NCI-H2196 treated with DMSO at 0.1 percent for 48 hours (cell line): Measurements from ENCODE around the gene RASSF8.

Source experiments
- DNase-seq: peaks from one replicate; lab custom pipeline; 2025; ENCODE audit not compliant: unreplicated experiment; lab: John Stamatoyannopoulos, UW

Gene RASSF8

DNA sequence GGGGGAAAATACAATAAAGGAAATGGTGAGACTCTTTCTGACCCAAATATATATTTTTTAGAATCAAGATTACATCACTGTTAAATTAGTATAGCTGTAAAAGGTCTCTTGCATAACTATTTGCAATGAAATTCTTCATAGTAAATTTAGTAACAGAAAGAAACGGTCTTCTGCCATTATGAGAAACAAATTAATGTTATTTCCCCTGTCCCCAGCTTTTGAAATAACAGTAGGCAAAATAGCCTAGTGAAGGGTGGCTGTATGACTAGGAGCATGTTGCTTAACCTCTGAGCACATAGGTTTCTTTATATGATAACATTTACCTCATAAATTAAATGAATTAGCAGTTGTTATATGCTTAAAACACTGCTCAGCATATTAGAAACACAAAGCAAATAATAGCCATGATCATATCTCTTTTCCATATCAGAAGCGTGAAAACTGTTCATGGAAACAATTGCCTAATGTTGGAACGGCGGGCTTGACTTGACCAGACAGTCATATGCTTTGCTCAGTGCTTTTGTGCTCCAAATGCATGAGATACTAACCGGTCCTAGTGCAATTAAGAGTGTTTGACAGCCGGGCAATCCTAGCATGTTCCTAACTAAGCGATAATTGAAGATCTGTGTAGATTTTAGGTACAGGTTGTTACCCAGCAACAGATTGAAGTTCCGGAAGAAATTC is 142.3 kb downstream of the RASSF8 start:
- peak; percentile 74 for DNase-seq

DNA sequence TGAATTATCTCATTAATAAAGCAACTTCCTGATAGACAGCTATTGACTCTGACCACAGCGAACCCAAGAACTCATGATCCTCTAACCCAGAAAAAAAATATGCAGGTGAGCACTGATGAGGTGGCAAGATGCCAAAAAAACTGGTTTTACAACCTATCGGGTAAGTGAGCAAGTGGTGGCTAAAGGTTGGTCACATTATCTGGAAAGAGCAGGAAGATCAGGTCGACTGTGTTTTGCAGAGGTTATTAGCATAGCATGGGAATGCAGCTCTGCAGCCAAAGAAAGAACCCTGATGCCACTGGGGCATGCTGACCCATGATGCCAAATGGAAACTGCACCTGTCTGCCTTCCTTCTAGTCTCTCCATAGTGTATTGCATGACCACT is 142.9 kb downstream of the RASSF8 start:
- peak; percentile 93 for DNase-seq

DNA sequence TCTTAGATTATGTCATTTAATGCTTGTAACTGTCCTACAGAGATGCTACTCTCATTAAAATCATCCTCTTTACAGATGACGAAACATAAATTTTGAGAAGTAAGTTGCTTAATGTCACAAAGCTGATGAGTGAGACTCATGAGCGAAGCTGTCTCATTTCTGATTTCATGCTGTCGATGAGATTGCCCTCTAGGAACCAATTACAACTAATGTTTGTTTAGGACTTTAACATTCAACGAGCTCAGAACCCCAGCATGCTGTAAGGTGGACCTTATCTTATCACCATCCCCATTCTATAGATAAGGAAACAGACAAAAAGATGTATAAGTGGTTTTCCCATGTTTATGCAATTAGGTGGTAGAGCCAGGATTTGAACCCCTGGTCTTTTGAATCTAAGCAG is 143.3 kb downstream of the RASSF8 start:
- DNase-seq, result no peak

DNA sequence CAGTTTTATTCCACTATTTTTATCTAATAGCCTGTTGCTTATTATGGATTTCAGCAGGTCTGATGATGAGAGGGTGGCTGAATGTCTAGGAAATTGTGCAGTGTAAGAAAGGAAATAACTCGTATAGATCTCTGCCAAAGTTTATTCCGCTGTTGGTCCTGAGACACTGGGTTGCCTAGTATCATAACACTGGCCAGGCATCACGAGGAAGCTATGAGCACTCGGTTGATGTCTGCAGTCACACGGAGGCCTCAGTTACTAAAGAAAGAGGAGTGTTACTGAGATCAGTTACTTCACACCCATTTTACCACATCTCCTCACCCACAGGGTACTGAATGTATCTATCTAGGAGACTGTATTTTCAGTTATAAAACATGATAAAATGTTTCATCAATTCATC is 144.5 kb downstream of the RASSF8 start:
- DNase-seq, result no peak

DNA sequence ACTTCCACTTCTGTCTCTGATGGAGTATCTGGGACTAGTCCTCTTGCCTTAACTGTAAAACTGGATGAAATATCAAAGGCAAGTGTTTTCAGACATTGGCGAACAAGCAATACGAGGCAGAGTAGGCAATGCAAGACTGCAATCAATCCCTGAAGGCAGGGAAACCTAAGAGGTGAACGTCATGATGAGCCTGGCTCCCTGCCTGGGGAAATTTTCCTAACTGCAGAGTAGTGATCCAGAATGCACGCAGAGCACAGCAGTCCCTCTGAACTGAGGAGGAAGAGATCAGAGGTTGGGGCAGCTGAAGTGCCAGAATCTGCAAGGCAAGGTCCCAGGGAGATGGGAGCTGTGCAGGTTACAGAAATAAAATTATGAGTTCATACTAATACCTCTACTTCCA is 147.9 kb downstream of the RASSF8 start:
- no peak for DNase-seq

DNA sequence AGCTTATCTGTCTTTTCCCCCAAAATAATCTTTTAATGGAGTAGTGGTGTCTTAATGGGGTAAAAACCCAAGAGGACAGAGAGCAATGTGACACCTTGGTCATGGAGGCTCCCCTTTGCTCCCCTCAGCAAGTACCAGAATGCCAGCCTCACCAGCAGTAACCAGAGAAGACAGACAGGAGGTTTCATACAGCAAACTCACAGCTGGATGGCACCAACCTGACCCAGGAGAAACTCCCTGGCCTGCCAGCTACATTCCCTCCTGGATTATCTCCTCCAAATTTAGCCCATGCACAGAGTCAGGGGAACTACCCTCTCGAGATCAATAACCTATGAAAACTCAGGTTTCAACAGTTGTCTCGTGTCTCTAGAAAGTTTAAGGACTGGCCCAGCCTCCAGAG is 150.4 kb downstream of the RASSF8 start:
- no peak for DNase-seq

DNA sequence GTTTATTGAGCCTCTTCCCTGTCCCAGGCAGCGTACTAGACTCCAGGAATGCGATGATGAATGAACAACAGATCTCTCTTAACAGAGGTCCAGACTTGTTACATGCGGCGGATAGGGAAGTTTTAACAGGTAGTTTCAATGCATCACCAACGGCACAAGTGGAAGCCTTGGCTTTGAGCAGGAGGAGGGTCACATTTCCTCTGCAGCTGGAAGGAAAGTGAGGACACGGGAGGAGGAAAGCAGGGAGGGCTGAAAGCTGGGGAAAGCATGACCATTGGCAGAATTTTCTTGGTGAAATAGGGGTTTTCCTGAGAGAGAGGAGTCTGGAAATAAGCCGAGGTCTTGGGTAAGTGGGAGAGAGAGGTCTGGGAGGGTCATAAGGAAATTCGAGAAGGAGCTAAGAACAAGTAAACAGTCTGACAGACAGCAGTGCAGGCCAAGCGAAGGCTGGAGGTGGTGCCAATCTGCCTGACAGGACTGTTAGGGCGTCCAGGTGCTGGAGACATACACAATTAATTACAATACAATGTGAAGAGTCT is 150.9 kb downstream of the RASSF8 start:
- no peak for DNase-seq

DNA sequence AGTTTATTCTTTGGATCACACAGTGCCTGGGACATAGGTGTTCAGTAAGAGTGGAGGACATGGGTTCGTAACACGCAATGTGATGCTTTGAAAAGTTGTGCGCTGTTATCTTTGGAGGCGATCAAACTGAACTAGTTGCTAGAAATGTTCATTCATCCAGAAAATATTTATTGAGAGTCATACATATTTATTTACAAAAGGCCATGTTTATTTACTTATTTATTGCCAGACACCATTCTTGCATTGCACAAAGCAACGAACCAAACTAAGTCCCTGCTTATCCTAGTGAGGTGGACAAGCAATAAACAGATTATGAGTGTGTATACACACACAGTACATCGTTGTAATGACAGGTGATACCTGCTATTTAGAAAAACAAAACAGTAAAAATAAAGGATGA is 153.8 kb downstream of the RASSF8 start:
- no peak for DNase-seq

DNA sequence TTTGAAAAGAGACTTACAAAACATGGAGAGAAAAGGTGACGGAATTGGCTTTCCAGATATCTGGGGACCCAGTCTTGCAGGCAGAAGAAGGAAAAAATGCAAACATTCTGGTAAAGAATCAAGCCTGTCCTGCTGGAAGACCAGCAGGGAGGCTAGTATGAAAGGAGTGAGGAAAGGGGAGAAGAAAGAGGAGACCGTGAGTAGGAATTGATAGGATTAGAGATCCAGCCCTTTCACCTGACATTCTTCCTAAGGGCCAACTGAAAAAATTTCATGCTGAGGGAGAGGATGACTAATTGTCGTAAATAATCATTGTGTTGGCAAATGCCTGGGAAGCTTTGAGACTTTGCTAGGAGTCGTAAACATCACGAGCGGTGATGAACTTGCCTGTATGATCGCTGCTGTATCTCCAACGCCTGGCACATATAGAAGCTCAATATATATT is 154.2 kb downstream of the RASSF8 start:
- DNase-seq, result peak; percentile 58

DNA sequence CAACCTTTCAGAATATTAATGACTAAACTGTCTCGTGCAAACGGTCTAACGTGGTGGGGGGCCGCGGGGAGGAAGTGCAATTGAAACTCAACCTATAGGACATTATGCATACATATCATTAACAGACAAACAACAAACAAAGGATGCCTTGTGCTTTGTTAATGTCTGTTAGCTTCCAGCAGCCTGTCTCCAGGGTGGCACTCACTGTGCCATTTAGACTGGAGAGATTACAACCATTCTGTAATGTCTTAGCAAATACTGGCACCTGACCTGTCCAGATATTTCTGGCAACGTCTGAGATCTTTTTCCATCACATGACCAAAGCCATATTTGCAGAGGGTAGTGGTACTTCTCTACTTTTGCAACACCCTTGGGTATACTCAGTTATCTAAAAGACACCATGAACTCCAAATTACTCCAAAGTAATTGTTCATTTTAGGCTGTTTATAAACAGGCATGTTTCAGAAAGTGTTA is 154.7 kb downstream of the RASSF8 start:
- peak; percentile 84 for DNase-seq

DNA sequence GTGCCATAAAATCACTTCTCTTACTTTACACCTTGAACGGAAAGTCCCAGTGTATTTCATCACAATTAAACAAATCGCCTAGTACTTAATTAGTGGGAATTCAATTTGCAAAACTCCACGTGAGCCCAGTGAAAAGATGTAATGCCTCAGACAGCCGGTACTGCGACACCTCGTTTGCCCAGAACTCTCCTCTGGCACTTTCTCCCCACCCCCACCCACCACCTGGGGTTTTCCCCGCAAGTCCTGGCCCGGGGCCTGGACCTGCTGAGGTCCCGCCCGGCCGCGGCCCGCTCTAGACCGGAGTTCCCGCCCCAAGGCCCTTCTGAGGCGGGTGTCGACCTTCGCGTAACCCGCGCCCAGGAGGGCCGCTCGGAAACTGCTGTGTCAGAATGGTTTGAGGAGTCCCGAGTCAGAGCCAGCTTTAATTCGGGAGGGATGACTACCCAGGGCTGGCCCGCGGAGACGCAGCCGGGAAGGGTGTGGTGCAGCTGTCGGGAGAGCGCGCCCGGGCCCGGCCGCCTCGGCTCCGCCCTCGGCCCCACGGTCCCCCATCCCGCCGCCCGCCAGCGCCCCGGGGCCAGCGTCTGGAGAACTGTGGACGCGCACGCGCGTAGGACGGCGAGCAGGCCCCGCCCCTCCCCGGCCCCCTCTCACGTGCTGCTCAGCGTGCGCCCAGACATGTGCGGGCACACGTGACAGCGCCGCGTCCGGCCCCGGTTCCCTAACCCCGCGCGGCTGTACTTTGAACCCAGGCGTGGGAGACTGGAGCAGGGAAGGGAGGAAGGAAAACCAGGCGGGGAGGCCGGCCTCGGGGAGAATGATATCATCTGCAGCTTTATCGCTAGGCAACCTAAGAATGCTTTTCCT is 155.6 kb downstream of the RASSF8 start:
- DNase-seq, result peak; percentile 98

DNA sequence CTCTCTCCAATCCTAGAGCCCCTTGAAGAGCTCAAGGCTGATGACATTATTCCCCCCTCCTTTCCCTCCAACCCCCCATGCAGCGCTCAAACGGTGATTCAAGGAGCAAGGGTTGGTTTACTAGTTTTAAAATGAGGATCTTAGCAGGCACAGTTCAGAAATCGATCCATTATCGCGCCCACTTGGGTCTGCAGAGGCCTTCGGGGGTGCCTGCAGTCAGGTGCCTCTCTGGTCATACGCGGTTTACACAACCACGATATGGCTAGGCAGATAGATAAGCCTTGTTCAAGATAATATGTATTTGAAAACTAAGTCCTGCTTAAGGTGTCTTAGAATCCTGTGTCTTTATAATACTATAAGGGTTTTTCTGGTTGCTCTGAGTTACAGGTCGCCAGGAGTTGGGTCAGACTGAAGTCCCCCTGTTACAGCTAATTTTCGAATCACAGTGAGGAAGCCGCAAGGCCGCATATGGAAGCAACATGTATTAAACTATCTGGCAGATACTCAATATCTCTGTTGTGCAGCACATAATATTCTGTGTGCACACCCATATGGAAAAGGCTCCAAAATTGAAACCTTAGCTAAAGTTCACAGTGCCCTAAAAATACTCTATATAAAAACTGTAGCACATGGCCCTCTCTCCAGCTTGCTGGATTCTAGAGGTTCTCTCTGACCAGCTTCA is 156.4 kb downstream of the RASSF8 start:
- no peak for DNase-seq

DNA sequence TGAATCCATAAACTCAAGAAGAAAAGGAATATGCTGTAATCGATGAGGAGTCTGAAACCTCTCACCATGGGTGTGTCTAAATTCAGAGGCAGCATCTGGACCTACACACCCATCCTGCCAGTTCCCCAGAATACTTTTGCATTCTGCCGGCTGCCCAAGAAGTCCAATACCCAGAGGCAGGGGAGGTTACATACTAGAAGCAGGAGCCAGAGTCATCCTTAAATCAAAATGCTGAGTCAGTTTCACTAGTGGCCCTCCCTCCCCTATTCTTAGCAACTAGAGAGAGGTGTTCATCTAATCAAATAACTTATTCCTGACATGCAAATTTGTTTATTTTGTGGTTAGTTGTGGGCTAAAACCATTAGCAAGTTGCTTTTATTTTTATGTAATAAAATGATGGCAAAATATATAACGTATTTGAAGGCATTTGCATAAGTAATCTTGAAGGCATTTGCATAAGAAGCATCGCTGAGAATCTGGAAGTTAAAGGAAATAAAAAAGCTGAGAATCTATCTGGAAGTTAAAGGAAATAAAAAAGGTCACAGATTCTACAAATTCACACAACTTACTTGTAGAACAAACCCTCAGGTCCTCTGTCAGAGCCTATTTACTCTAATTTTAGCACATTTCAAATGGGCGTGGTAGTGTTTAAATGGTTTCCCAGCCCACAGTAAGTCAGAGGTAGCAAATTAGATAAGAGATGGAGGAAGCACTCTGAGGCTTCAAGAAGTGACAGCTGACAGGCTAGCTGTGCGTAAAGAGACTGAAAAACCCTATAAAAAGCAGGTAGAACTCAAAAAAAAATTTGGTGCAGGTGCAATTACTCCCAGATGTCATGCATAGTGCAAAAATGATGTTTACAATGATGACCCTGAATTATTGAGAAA is 158.6 kb downstream of the RASSF8 start:
- DNase-seq, result no peak

DNA sequence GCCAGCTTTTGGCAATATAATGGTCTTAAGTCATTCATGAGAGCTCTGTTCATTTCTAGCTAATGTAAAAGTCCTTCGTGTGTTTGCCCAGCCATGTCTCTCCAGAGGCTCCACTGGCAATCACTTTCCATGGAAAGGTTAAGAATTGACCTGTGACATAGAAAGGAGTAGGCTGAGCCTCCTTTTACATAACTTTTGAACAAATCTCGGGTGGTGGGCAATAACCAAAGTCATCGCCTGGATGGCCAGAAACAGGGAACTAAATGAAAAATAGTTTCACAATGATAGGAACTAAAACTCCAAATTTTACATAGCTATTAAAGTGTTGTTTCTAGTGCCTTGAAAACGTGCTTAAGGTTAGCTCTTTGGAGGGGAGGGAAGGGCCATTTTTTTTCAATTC is 159.8 kb downstream of the RASSF8 start:
- no peak for DNase-seq

DNA sequence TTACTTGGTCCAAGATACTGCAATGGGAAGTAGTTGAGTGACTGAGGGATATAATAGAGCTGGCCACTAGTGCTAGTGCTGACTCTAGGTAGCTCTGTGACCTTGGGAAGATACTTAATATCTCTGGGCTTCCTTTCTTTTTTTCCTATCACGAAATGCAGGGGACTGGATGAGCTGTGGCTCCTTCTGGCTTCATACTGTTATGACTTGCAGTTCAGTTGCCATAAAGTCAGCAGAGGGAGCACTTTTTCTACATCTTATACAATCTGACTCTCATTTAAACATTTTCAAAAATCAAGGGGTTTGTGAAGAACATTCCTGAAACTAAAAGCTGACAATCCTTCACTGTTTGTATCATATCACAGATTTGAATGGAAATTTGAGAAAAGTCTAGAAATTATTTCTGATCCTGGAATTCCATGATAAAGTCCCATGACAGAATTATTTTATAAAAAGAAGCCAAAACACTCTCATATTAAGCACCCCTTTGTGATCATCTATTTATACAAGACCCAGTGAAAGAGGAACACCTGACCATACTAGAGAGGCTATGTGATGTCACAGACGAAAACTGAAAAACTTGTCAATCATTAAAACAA is 161.0 kb downstream of the RASSF8 start:
- DNase-seq, result peak; percentile 65

DNA sequence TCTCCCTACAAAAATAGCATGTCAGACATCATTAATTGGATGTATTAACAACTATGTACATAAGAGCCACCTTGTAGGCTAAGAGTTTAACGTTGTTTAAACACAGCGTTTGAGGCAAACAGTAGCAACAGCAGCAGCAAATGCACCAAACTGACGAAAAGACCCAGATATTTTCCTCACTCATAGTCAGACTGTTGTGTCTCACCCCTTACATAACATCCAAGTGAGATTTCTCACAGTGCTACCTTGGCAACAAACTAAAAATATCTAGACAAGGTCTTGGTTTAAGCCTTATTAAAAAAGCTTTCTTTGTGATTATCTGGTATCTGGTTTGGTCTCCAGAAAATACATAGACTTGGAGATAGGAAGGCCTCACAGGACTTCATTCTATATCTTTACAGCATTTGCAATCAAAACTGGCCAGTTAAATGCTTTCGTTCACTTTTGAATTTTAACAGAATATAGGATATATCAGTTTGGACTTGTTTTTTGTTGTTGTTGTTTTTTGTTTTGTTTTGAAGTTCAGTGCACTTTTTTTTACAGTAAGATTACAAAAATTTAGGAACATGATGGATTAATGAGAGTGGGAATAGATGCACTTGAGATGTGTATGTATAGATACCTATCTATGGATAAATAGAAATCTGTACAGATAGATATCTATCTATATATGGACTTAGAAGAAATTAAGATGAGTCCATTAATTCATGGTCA is 162.2 kb downstream of the RASSF8 start:
- no peak for DNase-seq

DNA sequence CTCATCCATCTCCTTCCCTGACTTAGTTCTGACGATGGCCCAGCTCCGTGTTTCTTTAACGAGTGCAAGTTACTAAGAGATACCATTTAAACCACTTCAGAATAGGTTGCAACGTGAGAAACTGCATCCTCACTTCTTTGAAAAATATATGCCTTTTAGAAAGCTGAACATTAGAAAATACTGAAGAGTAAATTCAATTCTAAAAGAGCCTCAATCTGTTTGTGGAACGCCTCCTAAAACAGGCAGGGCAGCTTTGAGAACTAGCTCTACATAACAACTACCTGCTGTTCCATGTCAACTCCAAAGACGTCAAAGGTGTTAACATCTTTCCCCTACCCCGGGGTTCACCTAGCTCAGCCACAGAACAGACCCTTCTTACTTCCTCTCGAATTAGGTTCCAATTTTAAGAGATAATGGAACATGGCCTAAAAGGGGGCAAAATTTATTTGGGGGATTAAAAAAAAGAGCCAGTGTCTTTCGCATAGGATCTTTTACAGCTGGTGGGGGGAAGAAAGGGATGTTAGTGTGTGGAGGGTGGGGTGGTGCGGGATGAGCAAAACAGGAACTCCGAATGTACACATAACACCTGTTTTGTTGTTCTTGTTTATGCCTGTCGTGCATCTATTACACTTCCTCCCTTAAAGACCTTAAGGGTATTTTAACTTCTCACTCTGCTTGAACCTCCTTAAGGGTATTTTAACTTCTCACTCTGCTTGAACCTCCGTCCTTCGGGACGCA is 163.0 kb downstream of the RASSF8 start:
- no peak for DNase-seq

DNA sequence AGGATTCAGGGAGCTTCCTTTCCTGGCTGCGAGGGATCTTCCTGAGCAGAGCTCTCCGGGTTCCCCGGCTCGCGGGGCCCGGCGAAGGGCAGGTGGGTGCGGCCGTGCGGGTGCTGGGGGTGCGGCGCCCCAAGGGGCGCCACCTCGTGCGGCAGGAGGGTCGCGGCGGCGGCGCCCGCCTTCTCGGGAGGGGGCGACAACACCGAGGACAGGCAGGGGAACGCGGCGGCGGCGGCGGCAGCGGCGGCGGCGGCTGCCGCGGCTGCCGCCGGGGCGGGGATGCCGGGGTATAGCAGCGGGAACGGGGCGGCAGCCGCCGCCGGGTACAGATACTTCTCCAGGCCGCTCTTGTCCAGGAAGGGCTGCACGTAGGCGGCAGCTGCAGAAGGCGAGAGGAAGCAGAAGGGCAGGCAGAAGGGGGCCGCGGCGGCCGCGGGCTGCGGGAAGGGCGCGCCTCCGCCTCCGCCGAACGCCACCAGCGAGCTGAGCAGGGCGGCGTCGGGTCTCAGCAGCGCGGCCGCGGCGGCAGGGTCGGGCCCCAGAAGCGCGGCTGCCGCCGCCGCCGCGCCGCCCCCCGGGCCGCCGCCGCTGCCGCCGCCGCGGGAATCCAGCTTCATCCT is 163.7 kb downstream of the RASSF8 start:
- peak; percentile 70 for DNase-seq
